Fibroblast of gingiva (primary cell): ENCODE measurements around the gene PNMA6A.
"Not testable (repeated sequence)": the region's sequence is repeated elsewhere in the genome, so short reads cannot be mapped to it uniquely, and the experiment has no call there.

Experiments used
- DNase-seq: peaks from one replicate; pipeline ENCODE4 v3.0.0-alpha.2; 2011; ENCODE audit warnings: low read depth

Gene PNMA6A

GRCh38 chrX:153075366-153075765, 3.1 kb downstream of the PNMA6A start:
- DNase-seq = no peak

DNA sequence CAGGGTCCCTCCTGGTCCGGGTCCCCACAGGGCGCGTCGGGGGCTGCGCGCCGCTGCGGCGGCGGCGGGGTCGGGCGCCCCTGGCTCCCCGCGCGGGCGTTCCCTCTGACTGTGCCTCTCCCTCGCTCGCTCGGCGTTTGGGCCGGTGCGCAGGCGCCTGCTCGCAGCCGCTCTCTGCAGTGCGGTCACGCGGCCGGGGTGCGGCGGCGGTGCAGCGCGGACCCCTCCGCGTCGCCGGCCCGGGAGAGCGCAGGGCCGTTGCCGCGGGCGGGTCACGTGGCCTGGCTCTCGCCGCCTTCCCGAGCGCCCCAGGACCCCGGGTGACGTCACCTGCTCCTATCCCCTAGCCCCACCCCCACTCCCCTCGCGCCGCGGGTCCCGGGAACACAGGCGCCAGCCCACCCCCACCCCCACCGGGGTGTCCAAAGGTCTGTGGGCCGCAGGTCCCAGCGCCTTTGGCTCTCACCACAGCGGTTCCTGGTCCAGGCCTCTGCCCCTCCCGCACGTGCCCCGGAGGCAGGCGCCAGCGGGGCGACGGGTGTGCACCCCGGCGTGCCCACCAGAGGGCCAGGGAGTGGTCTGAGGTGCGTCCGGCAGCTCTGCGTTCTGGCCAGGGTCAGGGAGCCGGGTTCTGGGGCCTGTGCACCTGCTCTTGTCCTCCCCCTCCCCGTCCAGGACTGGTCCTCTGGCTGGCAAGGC, 5.3 kb downstream of the PNMA6A start:
- DNase-seq = not testable (repeated sequence)

DNA sequence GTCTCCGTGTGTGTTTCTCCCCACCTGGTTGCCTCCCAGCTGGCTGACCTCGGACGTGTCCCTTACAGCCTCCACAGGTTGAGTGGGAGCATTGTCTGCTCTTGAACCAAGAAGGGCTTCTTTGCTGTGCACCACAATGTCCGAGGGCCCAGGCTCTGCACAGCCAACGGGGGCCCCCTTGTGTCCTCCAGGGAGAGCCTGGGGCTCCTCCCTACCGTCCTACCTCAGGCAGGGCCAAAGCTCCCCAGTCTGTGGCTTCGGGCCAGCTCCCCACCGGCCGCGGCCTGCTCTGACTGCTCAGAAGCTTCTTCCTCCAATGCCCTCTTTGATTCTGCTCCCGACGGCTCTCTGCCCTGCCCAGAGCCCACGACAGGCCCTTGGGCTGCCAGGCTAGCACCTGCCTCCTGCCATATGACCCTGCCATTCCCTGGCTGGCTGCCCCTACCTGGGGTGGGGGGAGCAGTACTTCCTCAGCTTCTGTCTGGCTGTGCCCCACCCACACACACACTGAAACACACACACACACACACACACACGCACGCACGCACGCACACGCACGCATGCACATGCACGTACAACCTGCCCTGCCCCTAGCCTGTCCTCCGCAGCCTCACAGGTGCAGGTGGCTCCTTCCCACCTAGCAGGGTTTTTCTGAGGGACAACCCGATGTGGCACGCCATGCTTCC, 11.1 kb downstream of the PNMA6A start:
- DNase-seq = not testable (repeated sequence)

DNA sequence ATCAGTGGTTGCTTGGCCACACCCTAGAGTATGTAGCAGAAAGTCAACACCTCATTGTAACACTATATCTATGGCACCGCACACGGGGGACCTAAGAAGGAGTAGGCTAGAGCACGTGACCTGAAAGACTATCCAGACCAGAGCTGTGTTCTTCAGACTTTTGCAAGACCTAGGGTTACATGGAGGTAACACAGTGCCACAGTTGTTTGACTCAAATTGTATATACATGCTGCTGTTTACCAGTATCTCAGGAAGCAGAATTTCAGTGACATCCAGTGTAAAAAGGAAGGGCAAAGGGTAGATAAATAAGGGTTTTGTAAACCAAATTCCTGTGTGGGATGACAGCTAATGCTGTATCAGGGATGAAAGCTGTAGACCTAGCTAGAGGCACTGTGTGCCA, 30.2 kb downstream of the PNMA6A start:
- no peak for DNase-seq

GRCh38 chrX:153104959-153105358, 32.7 kb downstream of the PNMA6A start:
- DNase-seq = not testable (repeated sequence)

GRCh38 chrX:153106092-153106801, 34.0 kb downstream of the PNMA6A start:
- not testable (repeated sequence) for DNase-seq

- DNase-seq = not testable (repeated sequence)
Measured at GRCh38 chrX:153110735-153111134, 38.5 kb downstream of the PNMA6A start.

- not testable (repeated sequence) for DNase-seq
Measured at GRCh38 chrX:153113851-153114250, 41.6 kb downstream of the PNMA6A start.

GRCh38 chrX:153117754-153118153, 45.5 kb downstream of the PNMA6A start:
- not testable (repeated sequence) for DNase-seq

GRCh38 chrX:153120230-153120629, 48.0 kb downstream of the PNMA6A start:
- not testable (repeated sequence) for DNase-seq

GRCh38 chrX:153123468-153123867, 51.2 kb downstream of the PNMA6A start:
- not testable (repeated sequence) for DNase-seq
